ENCODE results near the gene ST8SIA5. TPM values are rescaled to one million over a fixed set of nuclear protein-coding genes. Genes with fewer than 3 reads are reported as not detected.

The ST8SIA5 gene
- polyA plus RNA-seq, 3 donors: not detected

DNA sequence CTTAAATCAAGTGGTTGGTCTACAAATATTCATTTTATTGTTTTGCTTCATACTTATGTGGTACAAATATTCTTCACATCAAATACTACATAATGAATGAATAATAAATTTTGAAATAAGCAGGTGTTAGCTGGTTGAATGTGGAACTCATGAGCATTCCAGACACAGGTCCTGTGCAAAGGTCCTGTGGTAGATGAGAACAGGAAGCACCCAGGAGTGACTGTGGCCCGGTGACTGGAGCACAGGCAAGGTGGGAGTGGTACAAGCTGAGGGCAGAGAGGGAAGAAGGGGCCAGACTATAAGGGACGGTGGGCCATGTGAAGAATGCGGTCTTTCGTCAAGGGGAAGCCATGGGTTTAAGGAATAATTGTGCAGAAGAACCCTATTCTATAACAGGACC, 73.6 kb downstream of the ST8SIA5 start:
- H3K4me2 ChIP-seq (replicated peaks; ENCODE audit: extremely low read depth, low read length, poor library complexity, severe bottlenecking): no peak overlapping the region
- H3K27ac Mint-ChIP-seq: peak overlapping the region in 1 of 7 donors; percentile 4
- H4K20me1 ChIP-seq (ENCODE audit: insufficient read depth, low read length): no peaks in the 10 kb centered on the region
- H3K27ac ChIP-seq (ENCODE audit: low read depth in 1 of 2, low read length in 2 of 2): no peak overlapping the region
- H3K4me1 Mint-ChIP-seq: peaks cover 7% of the 10 kb centered on the region
- H3K79me2 ChIP-seq (ENCODE audit: insufficient read depth, low read length): no peaks in the 10 kb centered on the region
- no peak overlapping the region for H3K9ac ChIP-seq (ENCODE audit: insufficient read depth, low read length, poor library complexity, severe bottlenecking)
- H3K4me3 ChIP-seq (replicated peaks in 1 of 3; ENCODE audit: low read depth in 2 of 3, low read length in 3 of 3): no peak overlapping the region
- intact Hi-C loops (cut with micrococcal nuclease): no loop called here
- H3K4me3 Mint-ChIP-seq: no peak overlapping the region
- H3K27me3 ChIP-seq (ENCODE audit: control insufficient read depth in 2 of 2, insufficient read depth in 2 of 2, low read length in 2 of 2): no peaks in the 10 kb centered on the region
- no peaks in the 10 kb centered on the region for H3K9me3 ChIP-seq (replicated peaks in 1 of 2; ENCODE audit: control insufficient read depth in 1 of 2, insufficient read depth in 1 of 2, low read length in 2 of 2)
- no peaks in the 10 kb centered on the region for H3K4me1 ChIP-seq (ENCODE audit: control insufficient read depth in 1 of 2, insufficient read depth in 2 of 2, low read length in 2 of 2)
- H3K36me3 ChIP-seq (replicated peaks in 1 of 2; ENCODE audit: control insufficient read depth in 1 of 2, insufficient read depth in 2 of 2, low read length in 2 of 2): no peaks in the 10 kb centered on the region
- 60% methylated on average over 1 of the region's 4 CpGs for WGBS (ENCODE audit: insufficient coverage)
- H3K36me3 Mint-ChIP-seq: no peaks in the 10 kb centered on the region
- H2AFZ ChIP-seq (ENCODE audit: insufficient read depth, low read depth, low read length, poor library complexity, severe bottlenecking): no peak overlapping the region
- H3K27me3 Mint-ChIP-seq (ENCODE audit: low read depth in 3 of 3): peaks cover 0 to 2% (median 2%) of the 10 kb centered on the region in 3 donors
- DNase-seq: no peak
- H3K9me3 Mint-ChIP-seq: peaks cover 0 to 2% (median 0%) of the 10 kb centered on the region in 7 donors
- TF ChIP-seq, protein P1, sequence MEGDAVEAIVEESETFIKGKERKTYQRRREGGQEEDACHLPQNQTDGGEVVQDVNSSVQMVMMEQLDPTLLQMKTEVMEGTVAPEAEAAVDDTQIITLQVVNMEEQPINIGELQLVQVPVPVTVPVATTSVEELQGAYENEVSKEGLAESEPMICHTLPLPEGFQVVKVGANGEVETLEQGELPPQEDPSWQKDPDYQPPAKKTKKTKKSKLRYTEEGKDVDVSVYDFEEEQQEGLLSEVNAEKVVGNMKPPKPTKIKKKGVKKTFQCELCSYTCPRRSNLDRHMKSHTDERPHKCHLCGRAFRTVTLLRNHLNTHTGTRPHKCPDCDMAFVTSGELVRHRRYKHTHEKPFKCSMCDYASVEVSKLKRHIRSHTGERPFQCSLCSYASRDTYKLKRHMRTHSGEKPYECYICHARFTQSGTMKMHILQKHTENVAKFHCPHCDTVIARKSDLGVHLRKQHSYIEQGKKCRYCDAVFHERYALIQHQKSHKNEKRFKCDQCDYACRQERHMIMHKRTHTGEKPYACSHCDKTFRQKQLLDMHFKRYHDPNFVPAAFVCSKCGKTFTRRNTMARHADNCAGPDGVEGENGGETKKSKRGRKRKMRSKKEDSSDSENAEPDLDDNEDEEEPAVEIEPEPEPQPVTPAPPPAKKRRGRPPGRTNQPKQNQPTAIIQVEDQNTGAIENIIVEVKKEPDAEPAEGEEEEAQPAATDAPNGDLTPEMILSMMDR (IDR thresholded peaks at IDR 0.05): no peak

DNA sequence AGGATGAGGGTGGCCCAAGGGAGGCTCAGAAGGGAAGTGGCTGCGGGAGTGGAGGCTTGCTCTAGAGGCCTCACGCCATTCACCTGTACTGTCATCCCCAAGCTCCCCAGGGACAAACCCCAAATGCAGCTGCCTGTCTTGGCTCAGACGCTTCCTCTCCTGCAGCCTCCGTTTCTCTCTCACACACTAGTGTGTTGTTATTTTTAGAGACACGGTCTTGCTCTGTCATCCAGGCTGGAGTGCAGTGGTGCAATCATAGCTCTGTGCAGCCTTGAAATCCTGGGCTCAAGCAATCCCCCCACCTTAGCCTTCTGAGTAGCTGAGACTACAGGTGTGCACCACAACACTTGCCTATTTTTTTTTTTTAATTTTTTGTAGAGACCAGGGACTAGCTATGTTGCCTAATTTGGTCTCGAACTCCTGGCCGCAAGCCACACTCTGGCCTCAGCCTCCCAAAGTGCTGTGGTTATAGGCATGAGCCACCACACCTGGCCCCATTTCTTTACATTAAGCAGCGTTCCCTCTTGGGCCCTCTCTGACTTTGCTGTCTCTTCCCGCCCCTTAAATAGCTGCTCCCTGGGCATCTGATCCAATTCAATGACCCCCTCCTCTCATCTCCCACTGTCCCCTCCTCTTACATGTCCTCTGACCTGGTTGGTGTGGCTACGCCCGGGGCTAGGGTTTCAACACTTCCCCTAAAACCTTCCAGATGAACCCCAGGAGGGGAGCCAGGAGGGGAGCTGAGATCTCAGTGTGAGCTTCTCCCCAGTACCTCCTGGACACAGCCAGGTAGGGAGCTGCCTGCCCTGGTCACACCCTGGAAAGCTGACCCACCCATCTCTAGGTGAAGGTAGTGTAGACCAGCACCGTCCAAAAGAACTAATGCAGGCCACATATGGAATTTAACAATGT, 75.8 kb downstream of the ST8SIA5 start:
- Histone ChIP-seq H3K4me1 (ENCODE audit: control insufficient read depth in 1 of 2, insufficient read depth in 2 of 2, low read length in 2 of 2) (no peaks in the 10 kb centered on the region), H3K9ac (ENCODE audit: insufficient read depth, low read length, poor library complexity, severe bottlenecking) (no peak overlapping the region), H4K20me1 (ENCODE audit: insufficient read depth, low read length) (no peaks in the 10 kb centered on the region), H3K36me3 (replicated peaks in 1 of 2; ENCODE audit: control insufficient read depth in 1 of 2, insufficient read depth in 2 of 2, low read length in 2 of 2) (no peaks in the 10 kb centered on the region), H3K9me3 (replicated peaks in 1 of 2; ENCODE audit: control insufficient read depth in 1 of 2, insufficient read depth in 1 of 2, low read length in 2 of 2) (no peaks in the 10 kb centered on the region), H3K4me3 (replicated peaks in 1 of 3; ENCODE audit: low read depth in 2 of 3, low read length in 3 of 3) (no peak overlapping the region), H3K27me3 (ENCODE audit: control insufficient read depth in 2 of 2, insufficient read depth in 2 of 2, low read length in 2 of 2) (no peaks in the 10 kb centered on the region), H3K79me2 (ENCODE audit: insufficient read depth, low read length) (no peaks in the 10 kb centered on the region), H3K27ac (ENCODE audit: low read depth in 1 of 2, low read length in 2 of 2) (no peak overlapping the region), H3K4me2 (replicated peaks; ENCODE audit: extremely low read depth, low read length, poor library complexity, severe bottlenecking) (no peak overlapping the region), H2AFZ (ENCODE audit: insufficient read depth, low read depth, low read length, poor library complexity, severe bottlenecking) (no peak overlapping the region)
- no peak for DNase-seq
- intact Hi-C loops (cut with micrococcal nuclease): no loop called here
- H3K27me3 Mint-ChIP-seq (ENCODE audit: low read depth in 3 of 3): peaks cover 0 to 5% (median 2%) of the 10 kb centered on the region in 3 donors
- H3K4me1 Mint-ChIP-seq: peaks cover 7% of the 10 kb centered on the region
- WGBS (ENCODE audit: insufficient coverage): 98% methylated on average over 5 of the region's 12 CpGs
- peaks cover 0 to 2% (median 0%) of the 10 kb centered on the region in 7 donors for H3K9me3 Mint-ChIP-seq
- peak overlapping the region in 1 of 2 donors; percentile 47 for H3K4me3 Mint-ChIP-seq
- TF ChIP-seq, protein P1 (IDR thresholded peaks at IDR 0.05): no peak
- H3K36me3 Mint-ChIP-seq: no peaks in the 10 kb centered on the region
- no peak overlapping the region for H3K27ac Mint-ChIP-seq

Data from CD14-positive monocyte (primary cell).